Stimulated activated CD4-positive, alpha-beta T cell treated with anti-CD3 and anti-CD28 coated beads, Interleukin-12 subunit alpha, Interleukin-12 subunit beta, amount 100 ng/mL, for 4 hours (primary cell): ENCODE results near the gene CNTN5.
"Not testable (repeated sequence)": the region's sequence is repeated elsewhere in the genome, so short reads cannot be mapped to it uniquely, and the experiment has no call there.

Experiments
- DNase-seq: peaks from one replicate; pipeline ENCODE4 v3.0.0-alpha.2; 2020

CNTN5 gene

GRCh38 chr11:100257238-100257803 lies 1236.6 kb downstream of the CNTN5 start:
- not testable (repeated sequence) for DNase-seq

GRCh38 chr11:100269516-100269915 lies 1248.8 kb downstream of the CNTN5 start:
- no peak for DNase-seq

- DNase-seq: no peak
These were observed 1252.5 kb downstream of the CNTN5 start for GRCh38 chr11:100273066-100273815.

- not testable (repeated sequence) for DNase-seq
These were observed 1253.7 kb downstream of the CNTN5 start for GRCh38 chr11:100274466-100274865.

- no peak for DNase-seq
These were observed 1274.0 kb downstream of the CNTN5 start for GRCh38 chr11:100294748-100295147.

GRCh38 chr11:100296051-100296679 lies 1275.4 kb downstream of the CNTN5 start:
- DNase-seq: no peak

GRCh38 chr11:100297516-100297915 lies 1276.8 kb downstream of the CNTN5 start:
- DNase-seq: no peak

GRCh38 chr11:100302824-100303223 lies 1282.1 kb downstream of the CNTN5 start:
- DNase-seq: no peak

GRCh38 chr11:100303897-100304296 lies 1283.1 kb downstream of the CNTN5 start:
- no peak for DNase-seq

GRCh38 chr11:100308202-100308601 lies 1287.5 kb downstream of the CNTN5 start:
- DNase-seq: no peak

GRCh38 chr11:100315946-100316345 lies 1295.2 kb downstream of the CNTN5 start:
- DNase-seq: no peak

GRCh38 chr11:100316952-100317351 lies 1296.2 kb downstream of the CNTN5 start:
- DNase-seq: no peak

GRCh38 chr11:100319691-100320090 lies 1298.9 kb downstream of the CNTN5 start:
- no peak for DNase-seq

GRCh38 chr11:100328626-100329340 lies 1308.0 kb downstream of the CNTN5 start:
- no peak for DNase-seq

- no peak for DNase-seq
These were observed 1308.6 kb downstream of the CNTN5 start for GRCh38 chr11:100329352-100329751.

GRCh38 chr11:100336873-100337272 lies 1316.1 kb downstream of the CNTN5 start:
- no peak for DNase-seq

GRCh38 chr11:100338144-100338840 lies 1317.5 kb downstream of the CNTN5 start:
- no peak for DNase-seq

GRCh38 chr11:100340466-100341319 lies 1319.9 kb downstream of the CNTN5 start:
- DNase-seq: no peak

- no peak for DNase-seq
These were observed 1332.3 kb downstream of the CNTN5 start for GRCh38 chr11:100353083-100353482.

GRCh38 chr11:100354736-100355135 lies 1334.0 kb downstream of the CNTN5 start:
- no peak for DNase-seq

GRCh38 chr11:100356035-100356434 lies 1335.3 kb downstream of the CNTN5 start:
- no peak for DNase-seq

GRCh38 chr11:100359281-100359680 lies 1338.5 kb downstream of the CNTN5 start:
- DNase-seq: no peak
